ENCODE results near the gene RFX2. TPM values are rescaled to one million over a fixed set of nuclear protein-coding genes. Genes with fewer than 3 reads are reported as not detected.

RFX2 gene
- total and polyA plus RNA-seq, 9 of the 15 experiments (the other 6 are each of a cell fraction or from before 2014, with no cell fraction given) = 3.6 to 18.7 (median 8.7) TPM

DNA sequence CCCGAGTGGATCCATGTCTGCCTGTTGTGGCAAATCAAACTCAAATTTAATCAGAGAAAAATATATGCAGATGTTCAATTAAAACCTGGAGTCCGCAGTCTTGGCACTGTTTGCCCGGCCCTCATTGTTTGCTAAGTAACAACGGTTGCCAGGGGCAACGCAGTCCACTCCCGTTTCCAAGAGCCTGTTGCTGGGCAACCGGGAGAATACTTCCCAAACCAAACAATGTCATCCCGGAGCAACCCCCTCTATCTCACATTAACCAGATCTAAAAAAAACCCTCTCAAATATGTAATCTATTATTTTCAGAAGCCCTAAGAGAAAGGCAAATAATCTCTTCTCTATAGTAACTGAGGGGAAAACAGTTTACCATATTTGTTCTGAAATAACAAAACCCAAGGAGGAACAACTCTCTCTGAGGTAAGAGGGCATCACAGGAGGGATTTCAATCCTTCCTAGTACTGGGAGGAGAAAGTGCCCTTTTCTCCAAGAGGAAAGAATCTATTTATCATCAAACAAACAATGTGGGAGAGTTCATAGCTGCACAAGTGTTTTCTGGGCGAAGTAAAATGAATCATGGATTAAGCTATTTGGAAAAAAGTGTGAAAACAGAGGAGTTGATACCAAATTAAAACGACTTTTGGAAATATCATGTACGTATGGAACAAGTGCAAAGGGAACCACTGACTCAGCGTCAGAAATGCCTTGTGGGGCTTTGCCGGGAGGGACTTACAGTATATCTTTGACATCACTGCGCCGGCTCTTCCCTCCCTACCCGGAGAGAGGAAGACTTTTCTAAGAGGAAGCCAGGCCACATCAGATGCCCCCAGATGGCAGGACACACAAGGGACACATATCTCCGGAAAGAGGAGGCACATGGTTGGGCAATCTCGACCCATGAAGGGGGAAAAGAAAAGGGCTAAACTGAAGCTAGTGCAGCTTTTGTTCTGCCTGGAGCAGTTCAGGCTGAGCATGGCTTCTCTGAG is 43.3 kb downstream of the RFX2 start (continued):
- TF ChIP-seq ZNF592 (IDR thresholded peaks at IDR 0.05) (peak; percentile 28; the same call in 1 of the 2 replicates), RFX1 (IDR thresholded peaks at IDR 0.05) (peak; percentile 98), BCL6 (CRISPR knock-in tag; IDR thresholded peaks at IDR 0.05) (no peak)
